ENCODE measurements around the gene MAPRE2.
A peak's percentile ranks its signal among the peaks of the same experiment; 100 is the strongest.

The MAPRE2 gene

DNA sequence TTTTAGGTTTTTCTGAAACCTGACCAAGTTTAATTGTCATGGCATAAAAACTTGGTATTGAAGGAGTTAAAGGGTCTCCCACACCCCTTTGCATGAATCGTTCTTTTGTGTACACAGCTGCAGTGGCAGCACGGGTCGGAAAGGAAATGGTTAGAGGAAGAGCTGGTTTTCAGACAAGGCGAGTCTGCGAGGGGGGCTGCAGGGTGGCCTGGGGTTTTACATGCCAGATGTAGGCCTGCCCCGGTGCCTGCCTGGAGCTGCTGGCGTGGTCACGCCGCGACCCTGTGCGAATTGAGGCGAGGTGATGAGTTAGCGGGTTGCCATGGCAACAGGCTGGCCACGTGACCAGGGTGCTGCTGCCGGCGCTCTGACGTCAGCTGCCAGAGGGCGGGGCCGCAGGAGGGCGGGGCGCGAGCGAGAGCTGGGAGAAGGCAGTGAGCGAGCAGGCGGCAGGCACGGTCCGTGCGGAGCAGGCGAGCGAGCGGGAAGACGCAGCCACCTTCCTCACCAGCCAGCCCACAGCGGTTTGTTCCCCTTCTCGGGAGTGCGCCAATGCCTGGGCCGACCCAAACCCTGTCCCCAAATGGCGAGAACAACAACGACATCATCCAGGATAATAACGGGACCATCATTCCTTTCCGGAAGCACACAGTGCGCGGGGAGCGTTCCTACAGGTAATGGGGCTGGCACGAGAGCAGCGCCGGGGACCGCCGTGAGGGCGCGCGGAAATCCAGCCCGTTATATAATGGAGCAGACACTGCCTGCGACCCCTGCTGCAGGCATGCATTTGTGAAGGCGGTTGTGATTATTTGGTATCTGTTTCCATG lies at the start of gene MAPRE2:
Gene MAPRE2 (plus strand): TSS at position 426 of the 827 bp plus-strand sequence. CDS start 127 bp downstream, at position 553.
- intact Hi-C loops (cut with DNase I) = no loop called here
- DNase-seq = peak; percentile 98 to 100 (median 100)

DNA sequence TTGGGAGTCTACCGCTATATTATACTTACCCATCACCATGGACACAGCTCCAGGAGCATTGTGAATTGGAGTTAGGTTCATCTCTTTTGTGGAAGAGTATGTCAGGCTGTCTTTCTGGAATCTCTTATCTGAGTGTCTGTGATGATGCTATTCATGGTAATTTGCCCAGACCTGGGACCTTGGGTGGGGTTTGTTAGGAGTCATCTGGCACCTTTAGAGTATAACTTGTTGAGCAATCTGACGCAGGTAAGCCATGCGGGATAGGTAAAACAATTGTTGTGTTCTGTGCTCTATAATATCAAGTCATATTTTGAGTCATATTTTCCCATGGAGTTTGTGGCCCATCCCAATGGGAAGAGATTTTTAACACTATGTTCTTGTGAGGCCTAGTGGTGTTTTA lies 49.7 kb upstream of the MAPRE2 start:
- DNase-seq = no peak
- intact Hi-C loops (cut with DNase I) = no loop called here

DNA sequence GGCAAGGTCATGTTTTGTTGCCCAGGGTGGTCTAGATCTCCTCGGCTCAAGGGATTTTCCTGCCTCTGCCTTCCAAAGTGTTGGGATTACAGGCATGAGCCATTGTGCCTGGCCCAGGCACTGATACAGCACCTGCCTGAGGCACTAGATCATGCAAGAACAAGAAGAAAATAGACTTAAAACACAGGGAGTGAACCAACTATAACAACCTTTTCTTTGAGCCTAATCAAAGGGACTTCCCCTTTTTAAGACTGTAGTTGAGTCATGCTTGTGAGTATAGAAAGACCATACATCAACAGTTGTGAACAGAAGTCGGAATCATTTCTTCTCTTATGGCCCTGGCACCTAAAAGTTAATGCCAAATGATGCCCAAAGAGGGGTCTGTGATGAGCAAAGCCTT lies 47.9 kb upstream of the MAPRE2 start:
- no peak for DNase-seq
- intact Hi-C loops (cut with DNase I) = no loop called here

DNA sequence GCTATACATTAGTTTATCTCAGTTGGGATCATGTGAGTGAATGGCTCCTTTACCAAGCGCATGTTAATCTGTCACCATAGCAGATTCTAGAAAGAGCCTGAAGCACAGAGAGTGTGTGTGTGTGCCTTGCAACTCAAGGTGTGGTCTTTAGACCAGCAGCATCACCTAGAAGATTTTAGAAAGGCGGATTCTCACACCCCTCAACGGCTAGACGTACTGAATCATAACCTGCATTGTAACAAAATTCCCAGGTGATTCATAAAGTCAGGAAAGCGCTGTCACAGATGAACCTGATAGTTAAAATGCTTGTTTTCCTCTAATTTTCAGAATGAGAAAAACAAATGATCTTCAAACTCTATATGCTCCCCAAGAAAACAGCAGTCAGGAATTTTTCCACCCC lies 45.5 kb upstream of the MAPRE2 start:
- DNase-seq = no peak
- intact Hi-C loops (cut with DNase I) = no loop called here

DNA sequence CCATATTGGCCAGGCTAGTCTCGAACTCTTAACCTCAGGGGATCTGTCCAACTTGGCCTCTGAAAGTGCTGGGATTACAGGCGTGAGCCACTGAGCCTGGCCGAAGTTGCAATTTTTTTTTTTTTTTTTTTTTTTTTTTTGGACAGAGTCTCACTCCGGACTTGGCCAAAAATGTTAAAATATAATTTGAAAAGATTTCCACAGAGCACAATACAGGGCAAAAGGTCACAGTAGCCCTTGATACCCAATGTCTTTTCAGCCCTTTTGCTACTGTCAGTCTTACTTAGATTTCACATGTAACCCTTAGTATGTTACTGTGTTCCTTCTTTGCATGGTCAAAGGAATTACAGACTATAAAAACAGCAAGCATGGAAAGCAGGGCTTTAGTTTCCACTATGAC lies 42.6 kb upstream of the MAPRE2 start:
- no peak for DNase-seq
- intact Hi-C loops (cut with DNase I) = no loop called here

DNA sequence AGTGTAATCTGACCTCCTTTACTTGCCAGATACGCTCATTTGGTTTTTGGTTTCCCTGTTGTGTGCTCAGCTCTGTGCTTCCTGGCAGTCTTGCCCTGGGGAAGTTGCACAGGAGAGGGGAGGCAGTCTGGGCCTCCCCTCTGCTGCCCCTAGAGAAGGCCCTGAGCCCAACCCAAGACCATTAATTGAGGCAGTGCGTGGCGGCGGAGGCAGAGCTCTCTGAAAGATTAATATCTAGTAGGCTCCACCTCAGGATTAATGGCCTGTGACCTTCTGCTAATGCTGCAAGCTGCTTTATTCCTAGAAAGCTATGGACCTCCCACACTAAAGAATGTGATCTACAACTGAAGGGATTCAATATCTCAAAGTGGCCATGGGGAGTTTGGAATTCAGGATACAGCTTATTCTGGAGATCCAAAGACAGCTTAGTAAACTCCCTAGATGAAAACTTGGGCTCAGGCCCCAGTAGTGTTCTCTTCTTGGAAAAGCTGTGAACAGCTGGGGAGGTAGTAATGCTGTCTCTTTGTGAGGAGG lies 41.4 kb upstream of the MAPRE2 start:
- intact Hi-C loops (cut with DNase I) = no loop called here
- no peak for DNase-seq

DNA sequence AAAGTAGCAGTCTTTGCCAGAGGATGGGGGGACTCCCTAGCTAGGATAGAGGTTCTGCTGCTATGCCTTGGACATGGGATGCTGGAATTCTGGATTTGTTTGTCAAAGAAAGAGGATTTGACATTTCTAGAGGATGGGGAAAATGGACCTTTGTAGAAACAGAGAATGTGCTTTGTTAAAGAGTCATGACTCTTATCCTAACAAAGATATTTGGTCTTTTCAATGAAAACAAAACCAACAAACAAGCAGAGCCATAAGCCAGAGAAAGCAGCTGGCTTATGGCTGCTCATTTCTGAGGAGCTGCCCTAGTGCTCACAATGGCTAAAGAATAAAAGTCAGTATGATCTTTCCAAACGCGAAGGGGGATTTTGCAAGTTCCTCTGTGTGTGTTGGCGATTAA lies 40.8 kb upstream of the MAPRE2 start:
- DNase-seq = peak in 5 of 42 donors; percentile 14 to 56 (median 27)
- intact Hi-C loops (cut with DNase I) = no loop called here

DNA sequence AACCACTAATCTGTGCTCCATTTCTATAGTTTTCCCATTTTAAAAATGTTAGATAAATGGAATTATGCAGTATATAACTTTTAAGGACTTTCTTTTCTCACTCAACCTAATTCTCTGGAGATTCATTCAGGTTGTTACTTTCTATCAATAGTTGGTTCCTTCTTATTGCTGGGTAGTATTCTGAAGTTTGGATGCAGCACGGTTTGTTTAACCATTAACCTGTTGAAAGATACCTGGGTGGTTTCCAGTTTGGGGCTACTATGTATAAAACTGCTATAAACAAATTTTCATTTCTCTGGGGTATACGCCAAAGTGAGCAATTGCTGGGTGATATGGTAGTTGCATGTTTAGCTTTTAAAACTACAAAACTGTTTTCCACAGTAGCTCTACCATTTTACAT lies 39.1 kb upstream of the MAPRE2 start:
- intact Hi-C loops (cut with DNase I) = no loop called here

DNA sequence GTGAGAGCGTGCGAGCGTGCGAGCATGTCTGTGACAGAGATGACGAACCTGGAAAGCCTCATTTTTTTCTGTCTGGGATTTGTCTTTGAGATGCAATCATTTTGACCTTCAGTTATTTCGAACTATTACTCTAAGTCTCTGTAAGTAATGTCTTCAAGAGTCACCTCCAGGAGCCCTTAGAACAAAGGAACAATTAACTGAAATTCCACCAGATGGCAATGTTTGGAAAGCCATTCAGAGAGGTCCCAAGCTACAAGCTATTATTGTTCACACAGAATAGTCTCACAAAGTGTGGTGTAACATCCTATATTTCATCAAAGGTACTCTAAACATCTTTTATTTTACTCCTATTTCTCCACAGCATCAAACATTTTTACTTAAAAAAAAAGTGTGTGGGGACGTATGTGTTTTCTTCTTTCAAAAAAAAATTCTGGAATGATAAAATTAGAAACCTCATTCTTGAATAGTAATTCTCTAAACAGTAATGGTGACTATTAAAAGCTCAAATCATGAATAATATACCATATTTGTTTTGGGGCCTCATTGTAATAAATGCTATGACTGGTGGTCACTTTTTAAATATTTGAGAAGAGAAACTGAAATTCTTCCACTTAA lies 35.1 kb upstream of the MAPRE2 start:
- intact Hi-C loops (cut with DNase I) = loop anchor here (5.0 kb wide), 1 partner anchor 136 kb away; no protein-coding TSS in a partner anchor
- peak in 9 of 42 donors; percentile 32 to 79 (median 54) for DNase-seq

More for the DNA sequence above, 39.1 kb upstream of the MAPRE2 start:
- no peak for DNase-seq

DNA sequence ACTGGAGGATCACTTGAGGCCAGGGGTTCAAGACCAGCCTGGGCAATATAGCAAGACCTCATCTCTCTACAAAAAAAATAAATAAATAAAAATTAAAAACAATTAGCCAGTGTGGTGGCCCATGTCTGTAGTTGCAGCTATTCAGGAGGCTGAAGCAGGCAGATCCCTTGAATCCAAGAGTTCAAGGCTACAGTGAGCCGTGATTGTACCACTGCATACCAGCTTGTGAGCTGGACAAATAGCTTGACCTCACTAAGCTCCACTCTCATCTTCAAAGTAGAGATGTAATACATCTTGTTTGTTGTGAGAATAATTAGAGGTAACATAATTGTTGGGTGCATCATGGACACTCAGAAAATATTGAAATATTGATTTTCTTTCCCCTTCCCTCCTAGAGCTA lies 31.1 kb upstream of the MAPRE2 start:
- DNase-seq = no peak
- intact Hi-C loops (cut with DNase I) = no loop called here

DNA sequence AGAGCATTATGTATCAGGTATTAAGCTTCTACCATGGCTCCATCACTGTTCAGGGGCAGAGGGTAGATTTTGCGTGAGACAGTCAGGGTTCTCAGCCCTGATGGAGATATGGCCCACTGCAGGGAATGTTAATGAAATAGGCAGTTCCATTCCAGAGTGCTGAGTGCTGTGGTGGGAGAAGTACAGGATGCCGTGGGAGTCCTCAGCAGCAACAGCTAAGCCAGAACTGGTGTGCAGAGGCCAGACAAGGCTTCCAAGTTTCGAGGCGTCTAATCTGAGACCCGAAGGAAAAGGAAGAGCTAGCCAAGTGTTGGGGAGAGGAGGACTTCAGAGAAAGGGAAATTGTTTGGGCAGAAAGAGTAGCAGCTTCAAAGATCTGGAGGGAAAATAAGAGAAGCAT lies 30.2 kb upstream of the MAPRE2 start:
- DNase-seq = peak in 1 of 42 donors; percentile 20
- intact Hi-C loops (cut with DNase I) = no loop called here

DNA sequence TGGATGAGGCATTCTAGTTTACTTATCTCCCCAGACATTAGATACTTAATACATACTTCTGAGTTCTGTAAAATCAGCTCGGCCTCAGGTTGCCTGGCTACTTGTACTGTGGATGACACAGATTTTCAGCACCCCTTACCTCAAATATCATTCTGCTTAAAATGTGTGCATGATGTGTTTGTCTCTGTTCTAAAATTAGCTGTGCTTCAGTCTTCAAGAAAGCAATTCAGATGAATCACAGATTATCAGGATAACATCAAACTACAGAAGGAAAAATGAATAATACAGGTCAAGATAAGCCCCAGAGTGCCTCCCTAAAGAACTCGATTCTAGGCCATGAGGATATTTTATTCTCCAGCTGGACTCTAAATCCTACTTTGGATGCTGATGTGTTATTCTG lies 21.3 kb upstream of the MAPRE2 start:
- intact Hi-C loops (cut with DNase I) = no loop called here
- DNase-seq = no peak

DNA sequence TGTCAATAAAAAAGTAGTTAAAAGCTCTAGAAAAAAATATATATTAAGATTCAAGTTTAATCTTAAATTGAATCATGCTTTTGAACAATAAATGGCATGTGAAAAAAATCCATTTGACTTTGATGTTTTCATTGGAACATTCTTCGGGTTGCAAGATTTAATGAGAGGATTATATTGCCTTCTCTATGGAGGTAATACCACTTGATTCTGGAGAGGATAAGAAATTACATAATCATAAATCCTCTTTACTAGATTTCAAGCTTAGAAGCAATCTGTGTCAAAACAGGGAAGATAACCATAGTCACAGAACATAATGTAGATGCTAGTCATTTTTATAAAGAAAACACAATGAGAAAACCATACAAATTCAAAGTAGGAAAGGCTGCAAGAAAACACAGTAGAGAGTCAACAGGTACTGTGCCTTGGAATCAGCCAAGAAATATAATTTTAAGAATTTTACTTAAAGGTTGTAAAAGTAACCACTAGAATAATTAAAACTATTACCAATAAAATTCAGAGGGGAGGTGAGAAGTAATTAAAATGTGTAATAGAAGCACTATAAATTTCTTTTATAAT lies 18.7 kb upstream of the MAPRE2 start:
- intact Hi-C loops (cut with DNase I) = no loop called here
- no peak for DNase-seq

DNA sequence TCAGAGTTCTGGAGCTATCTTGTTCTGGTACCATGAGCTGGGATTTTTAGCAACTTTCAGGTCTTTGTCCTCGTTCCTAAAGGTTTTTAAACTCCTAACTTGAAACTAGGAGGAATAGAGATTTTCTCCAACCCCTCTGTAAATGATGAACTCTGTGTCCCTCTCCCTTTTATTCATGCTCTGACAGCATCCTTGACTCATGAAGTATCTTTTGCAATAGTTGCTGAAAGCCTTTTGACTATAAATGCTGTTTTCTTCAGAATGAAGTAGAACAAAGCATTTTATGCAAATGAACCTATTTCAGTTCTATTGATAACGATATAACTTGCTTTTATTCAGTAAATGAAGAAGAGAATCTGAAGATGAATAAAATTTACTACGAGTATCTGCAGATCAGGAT lies 17.0 kb upstream of the MAPRE2 start:
- intact Hi-C loops (cut with DNase I) = no loop called here

DNA sequence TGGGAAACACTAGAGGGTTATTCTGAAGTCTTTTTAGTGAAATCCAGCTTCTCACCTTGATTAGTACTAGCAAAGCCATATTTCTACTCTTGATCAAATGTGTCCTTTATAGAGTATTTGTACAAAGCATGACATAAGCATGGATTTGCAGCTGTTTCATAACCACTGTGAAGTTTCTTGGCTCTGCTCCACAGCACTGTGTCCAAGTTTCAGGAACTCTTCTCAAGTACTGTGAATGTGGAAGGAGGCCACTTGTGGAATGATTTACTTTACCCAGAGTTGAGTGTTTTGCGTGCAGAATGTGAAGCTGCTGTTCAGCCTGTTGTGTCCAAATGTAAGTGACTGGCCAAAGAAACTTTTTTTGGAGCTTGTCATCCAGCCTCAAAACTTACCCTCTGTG lies 16.2 kb upstream of the MAPRE2 start:
- intact Hi-C loops (cut with DNase I) = no loop called here
- DNase-seq = peak in 2 of 42 donors; percentile 54 to 61

More for the DNA sequence above, 17.0 kb upstream of the MAPRE2 start:
- DNase-seq = no peak

DNA sequence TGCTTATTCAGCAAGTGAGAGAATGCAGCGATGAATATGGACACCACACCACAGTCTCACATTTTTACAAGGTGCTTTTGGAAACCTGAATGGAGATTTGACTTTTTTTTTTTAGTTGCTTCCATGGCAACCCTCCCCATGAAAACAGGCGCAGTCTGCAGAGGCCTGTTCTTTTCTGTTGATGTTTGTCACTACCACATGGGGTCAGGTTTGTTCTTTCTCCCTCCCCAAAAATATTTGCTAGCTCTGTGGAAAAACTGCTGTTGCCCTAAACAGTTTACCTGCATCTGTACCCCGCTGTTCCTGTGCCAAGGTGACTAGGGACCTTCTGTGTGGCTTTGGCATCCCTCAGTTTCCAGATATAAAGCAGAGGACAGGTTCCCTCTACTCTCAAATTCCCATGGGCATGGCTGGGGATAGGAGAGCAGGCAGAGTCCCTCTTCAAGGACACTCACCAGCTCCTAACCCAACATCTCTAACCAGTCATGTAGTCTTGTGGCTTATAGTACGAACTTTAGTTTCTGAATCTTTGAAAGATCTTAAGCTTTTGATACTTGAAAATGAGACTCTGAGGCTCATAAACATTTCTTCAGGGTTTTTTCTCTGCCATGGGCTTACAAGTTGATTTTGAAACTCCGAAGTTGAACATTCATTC lies 14.7 kb upstream of the MAPRE2 start:
- intact Hi-C loops (cut with DNase I) = no loop called here

DNA sequence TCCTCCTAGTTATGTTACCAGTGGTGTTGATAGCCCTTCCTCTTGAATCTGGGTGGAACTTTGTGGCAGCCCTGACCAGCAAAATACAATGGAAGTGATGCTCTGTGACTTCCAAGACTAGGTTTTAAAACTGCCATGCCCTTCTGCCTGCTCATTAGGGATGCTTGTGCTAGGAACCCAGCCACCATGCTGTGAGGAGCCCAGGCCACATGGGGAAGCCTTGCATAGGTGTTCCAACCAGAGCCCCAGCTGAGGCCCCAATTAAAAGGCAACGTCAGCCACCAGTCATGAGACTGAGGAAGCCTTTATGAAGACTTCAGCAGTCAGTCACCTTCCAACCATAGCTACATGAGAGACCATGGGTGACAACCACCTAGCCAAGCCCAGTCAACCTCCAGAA lies 14.0 kb upstream of the MAPRE2 start:
- no peak for DNase-seq
- intact Hi-C loops (cut with DNase I) = no loop called here

More for the DNA sequence above, 14.7 kb upstream of the MAPRE2 start:
- peak in 1 of 42 donors; percentile 44 for DNase-seq

DNA sequence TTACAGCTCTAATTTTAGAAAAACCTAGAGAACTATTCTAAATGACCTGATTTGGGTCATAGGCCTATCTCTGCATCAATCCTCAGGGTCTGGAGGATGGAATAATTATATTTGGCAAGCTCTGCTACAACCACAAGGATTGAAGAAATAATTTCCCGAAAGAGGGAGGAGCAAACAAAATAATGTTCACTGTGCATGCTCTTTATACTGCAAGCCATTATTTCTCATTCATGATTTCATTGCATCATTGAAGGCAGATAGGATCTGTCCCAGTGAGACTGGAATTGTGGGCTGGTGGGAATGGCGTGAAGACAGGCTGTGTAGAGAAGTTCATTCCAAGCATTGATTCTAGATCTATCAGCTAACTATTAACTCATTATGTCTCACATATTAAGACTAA lies 12.7 kb upstream of the MAPRE2 start:
- no peak for DNase-seq
- intact Hi-C loops (cut with DNase I) = no loop called here

DNA sequence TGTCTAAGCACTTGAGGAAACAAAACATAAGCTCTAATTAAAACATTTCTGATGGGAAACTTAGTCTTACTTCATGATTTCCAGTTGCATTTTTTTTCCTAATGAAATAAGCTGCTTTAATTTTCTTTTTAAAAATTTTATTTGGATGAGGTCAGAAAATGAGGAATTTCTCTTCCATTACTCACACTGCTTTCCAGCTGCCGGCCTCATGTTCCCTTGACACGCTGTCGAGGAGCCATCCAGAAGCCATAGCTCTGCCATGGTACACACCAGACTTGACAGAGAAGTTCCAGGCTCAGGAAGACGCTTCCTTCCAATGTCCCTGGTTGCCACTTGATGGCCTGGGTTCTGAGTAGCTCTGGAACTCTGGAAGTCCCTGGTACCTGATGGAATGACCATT lies 12.1 kb upstream of the MAPRE2 start:
- intact Hi-C loops (cut with DNase I) = no loop called here
- DNase-seq = peak in 2 of 42 donors; percentile 21 to 32

DNA sequence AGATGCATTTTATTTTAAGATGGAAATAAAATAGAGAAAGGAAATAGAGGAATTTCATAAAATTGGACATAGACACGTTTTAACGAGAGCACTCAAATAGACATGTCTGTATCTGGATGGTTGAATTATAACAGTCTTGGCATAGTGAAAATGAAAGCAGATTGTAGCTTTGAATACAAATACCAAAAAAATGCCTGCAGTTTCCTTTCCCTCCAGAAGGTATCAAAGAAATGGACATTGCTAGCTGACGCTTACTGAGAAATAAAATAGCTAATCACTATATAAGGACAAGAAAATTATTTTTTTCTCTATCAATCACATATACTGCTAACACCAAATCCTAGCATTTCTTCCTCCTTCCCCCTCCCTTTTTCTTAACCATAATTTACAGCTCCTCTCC lies 11.4 kb upstream of the MAPRE2 start:
- no peak for DNase-seq
- intact Hi-C loops (cut with DNase I) = no loop called here
